SK-N-SH (cell line): ENCODE data around the gene UBFD1. TPM values are rescaled to one million over a fixed set of nuclear protein-coding genes. Genes with fewer than 3 reads are reported as not detected.

ENCODE experiments used
- CTCF ChIA-PET: fragments of 300-600, 350-600 bp; formaldehyde crosslinking; extraction: SDS; loops from one replicate; lab custom pipeline; 2021; lab: Yijun Ruan, JAX
- POLR2A ChIA-PET: fragments of 350-600 bp; sonication (Branson Sonifier 250); formaldehyde crosslinking; extraction: SDS; loops from one replicate; lab custom pipeline; 2020; ENCODE audit warnings: antibody characterized with exemption, inconsistent platforms; lab: Yijun Ruan, JAX
- DNase-seq: peaks from one replicate; pipeline ENCODE4 v3.0.0; 2012
- H2AFZ ChIP-seq: fragments of 200-600 bp; sonication (generic); 2 replicates; pipeline ENCODE4 v1.8.1; 2016; ENCODE audit warnings: antibody characterized with exemption, mild to moderate bottlenecking, low read depth
- H3F3A ChIP-seq: fragments of 200-600 bp; sonication (generic); replicated peaks from 2 replicates; pipeline ENCODE3; 2016; ENCODE audit warnings: antibody characterized with exemption, mild to moderate bottlenecking; ENCODE audit not compliant: insufficient read depth
- H3K27ac ChIP-seq, 2 experiments: fragments of 200-500 bp in 1 of 2; fragments of 200-600 bp in 1 of 2; sonication (Bioruptor generic) in 1 of 2; sonication (generic), shearing (Covaris generic) in 1 of 2; 2 replicates each; pipeline versions ENCODE4 v1.5.1 to v1.6.1; 2014 to 2016; ENCODE audit warnings: low read depth in 2 of 2, inconsistent platforms in 1 of 2, low read length in 1 of 2, mild to moderate bottlenecking in 1 of 2, mixed read lengths in 1 of 2
- H3K27me3 ChIP-seq: fragments of 200-600 bp; sonication (generic), shearing (Covaris generic); 2 replicates; pipeline ENCODE4 v1.6.1; 2016; ENCODE audit warnings: mixed run types; ENCODE audit not compliant: insufficient read depth
- H3K36me3 ChIP-seq, 2 experiments: fragments of 200-500 bp in 1 of 2; fragments of 200-600 bp in 1 of 2; sonication (Bioruptor generic) in 1 of 2; sonication (generic) in 1 of 2; replicated peaks in 1 of 2; 2 replicates each; pipeline versions ENCODE3 to v1.5.1; 2014 to 2016; ENCODE audit warnings: low read length in 1 of 2, mild to moderate bottlenecking in 1 of 2; ENCODE audit not compliant: insufficient read depth in 2 of 2, control insufficient read depth in 1 of 2
- H3K4me1 ChIP-seq, 2 experiments: fragments of 200-500 bp in 1 of 2; fragments of 200-600 bp in 1 of 2; sonication (Bioruptor generic) in 1 of 2; sonication (generic), shearing (Covaris generic) in 1 of 2; 2 replicates each; pipeline versions ENCODE4 v1.5.1 to v1.6.1; 2014 to 2016; ENCODE audit warnings: low read depth in 1 of 2, low read length in 1 of 2, mixed run types in 1 of 2; ENCODE audit not compliant: insufficient read depth in 2 of 2, control insufficient read depth in 1 of 2
- H3K4me2 ChIP-seq: fragments of 200-600 bp; sonication (generic), shearing (Covaris generic); 2 replicates; pipeline ENCODE4 v1.6.1; 2017; ENCODE audit warnings: mixed run types
- H3K4me3 ChIP-seq, 2 experiments: fragments of 200-500 bp in 1 of 2; fragments of 200-600 bp in 1 of 2; sonication (Bioruptor generic) in 1 of 2; sonication (generic), shearing (Covaris generic) in 1 of 2; 2 replicates each; pipeline versions ENCODE4 v1.5.1 to v1.8.1; 2014 to 2016; ENCODE audit warnings: low read depth in 2 of 2, inconsistent platforms in 1 of 2, low read length in 1 of 2, mild to moderate bottlenecking in 1 of 2, mixed read lengths in 1 of 2, moderate library complexity in 1 of 2
- H3K79me2 ChIP-seq: fragments of 200-600 bp; sonication (generic); 2 replicates; pipeline ENCODE4 v1.8.1; 2017; ENCODE audit warnings: mild to moderate bottlenecking; ENCODE audit not compliant: insufficient read depth
- H3K9ac ChIP-seq: fragments of 200-600 bp; sonication (generic); 2 replicates; pipeline ENCODE4 v1.6.1; 2017; ENCODE audit warnings: mixed run types
- H3K9me2 ChIP-seq: fragments of 200-600 bp; sonication (generic); 2 replicates; pipeline ENCODE4 v1.6.1; 2017; ENCODE audit warnings: mixed run types
- H3K9me3 ChIP-seq: fragments of 200-600 bp; sonication (generic); 2 replicates; pipeline ENCODE4 v1.6.1; 2017; ENCODE audit warnings: mixed run types, mild to moderate bottlenecking, moderate library complexity
- H4K20me1 ChIP-seq: fragments of 200-600 bp; sonication (generic); 2 replicates; pipeline ENCODE4 v1.6.1; 2017; ENCODE audit warnings: mild to moderate bottlenecking, mixed run types; ENCODE audit not compliant: insufficient read depth
- FOXJ3 ChIP-seq: sonication (generic); formaldehyde crosslinking; IDR thresholded peaks from 2 replicates; pipeline ENCODE4 v1.5.1; 2020; ENCODE audit warnings: mild to moderate bottlenecking, missing genetic modification reagents
- FOXM1 ChIP-seq: IDR thresholded peaks from 2 replicates; pipeline ENCODE4 v1.4.0; 2012; ENCODE audit warnings: low read depth, mild to moderate bottlenecking
- MEF2A ChIP-seq: IDR thresholded peaks from 2 replicates; pipeline ENCODE4 v1.4.0; 2012; ENCODE audit warnings: low read depth, borderline replicate concordance
- NFIC ChIP-seq: IDR thresholded peaks from 2 replicates; pipeline ENCODE4 v1.4.0; 2012; ENCODE audit warnings: borderline replicate concordance
- RCOR1 ChIP-seq: fragments of 150-350 bp; IDR thresholded peaks from 2 replicates; pipeline ENCODE4 v1.6.1; 2017; ENCODE audit warnings: antibody characterized with exemption, low read length
- RFX5 ChIP-seq: IDR thresholded peaks from 2 replicates; pipeline ENCODE4 v1.6.1; 2012; ENCODE audit warnings: mild to moderate bottlenecking, improper control_type of control experiment, low read length
- SMC3 ChIP-seq: IDR thresholded peaks from 2 replicates; pipeline ENCODE4 v1.6.1; 2012; ENCODE audit warnings: low read depth, low read length, improper control_type of control experiment
- TAF1 ChIP-seq: IDR thresholded peaks from 2 replicates; pipeline ENCODE4 v1.6.1; 2012; ENCODE audit warnings: low read depth, mild to moderate bottlenecking, low read length, moderate library complexity, borderline replicate concordance
- WGBS: methylation state at CpG from one replicate; pipeline ENCODE4 v1.1.6; 2017; ENCODE audit warnings: low lambda C conversion rate; 5-methylcytosine and 5-hydroxymethylcytosine counted together
- polyA plus RNA-seq, 3 experiments: library from polyadenylated mRNA; depleted of rRNA; stranded (reverse); fragments of >200 nt; gene quantifications; 2 replicates each; pipeline ENCODE4 v1.2.3, GENCODE V29; 2012
- TF ChIP-seq, protein P1 (sequence below): IDR thresholded peaks from 2 replicates; pipeline ENCODE4 v1.4.0; 2012; ENCODE audit warnings: low read depth, borderline replicate concordance
- TF ChIP-seq, protein P2 (sequence below): IDR thresholded peaks from 2 replicates; pipeline ENCODE4 v1.4.0; 2012; ENCODE audit warnings: low read depth
- TF ChIP-seq, protein P3 (sequence below): IDR thresholded peaks from 2 replicates; pipeline ENCODE4; 2012
- TF ChIP-seq, protein P4 (sequence below): IDR thresholded peaks from 2 replicates; pipeline ENCODE4 v1.4.0; 2012; ENCODE audit warnings: low read depth, borderline replicate concordance

Gene UBFD1
- polyA plus RNA-seq, 1 of the 3 experiments (the other 2 are of a cell fraction), result 66.1 TPM

DNA sequence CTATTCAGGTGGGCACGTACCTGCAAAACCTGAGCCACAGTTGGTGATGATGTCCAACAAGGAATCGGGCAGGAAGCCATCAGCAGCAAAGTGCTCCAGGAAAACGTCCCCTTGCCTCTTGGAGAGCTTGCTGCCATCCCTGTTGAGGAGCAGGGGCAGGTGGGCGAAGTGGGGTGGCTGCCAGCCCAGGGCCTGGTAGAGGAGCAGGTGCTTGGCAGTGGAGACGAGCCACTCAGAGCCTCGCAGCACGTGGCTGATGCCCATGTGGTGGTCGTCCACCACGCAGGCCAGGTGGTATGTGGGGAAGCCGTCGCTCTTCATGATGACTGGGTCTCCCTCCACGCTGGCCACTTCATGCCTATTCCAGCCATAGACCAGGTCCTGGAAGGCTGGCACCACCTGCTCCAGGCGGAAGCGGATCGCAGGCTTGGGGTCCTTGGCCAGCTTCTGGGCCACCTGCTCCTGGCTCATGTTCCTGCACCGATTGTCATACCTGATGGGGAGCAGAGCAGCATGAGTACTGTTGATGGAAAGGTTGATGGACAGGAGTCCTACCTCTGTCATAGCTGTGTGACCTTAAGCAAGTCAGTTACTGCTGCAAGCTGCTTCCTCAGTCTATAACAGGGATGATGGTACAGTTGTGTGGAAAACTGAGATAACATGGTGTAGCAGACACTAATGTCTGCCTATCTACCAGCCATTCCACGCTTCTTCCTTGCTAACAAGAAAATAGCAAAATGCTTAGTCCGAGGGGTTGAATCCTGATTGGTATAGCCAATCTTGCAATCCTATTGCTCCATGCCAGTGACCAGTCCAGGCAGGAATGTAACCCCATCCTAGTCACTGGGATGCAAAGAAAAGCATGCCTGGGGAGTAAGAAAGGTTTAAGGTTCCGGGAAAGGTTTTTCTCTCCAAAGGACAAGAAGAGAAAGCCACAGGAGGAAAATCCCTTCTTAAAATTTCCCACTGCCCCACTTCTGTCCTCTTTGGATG is 22.4 kb upstream of the UBFD1 start:
- no peak overlapping the region for H3K4me3 ChIP-seq
- no peaks in the 10 kb centered on the region for H3K27me3 ChIP-seq
- H3F3A ChIP-seq, result peaks cover 15% of the 10 kb centered on the region
- no peaks in the 10 kb centered on the region for H3K9me3 ChIP-seq
- no peaks in the 10 kb centered on the region for H4K20me1 ChIP-seq
- H3K27ac ChIP-seq, result no peak overlapping the region
- no peaks in the 10 kb centered on the region for H3K9me2 ChIP-seq
- no peak for DNase-seq
- no peak overlapping the region for H2AFZ ChIP-seq
- H3K4me1 ChIP-seq, result peaks cover 0 to 16% of the 10 kb centered on the region in 2 experiments; a peak in 1 of 4 replicates
- ChIA-PET CTCF (interaction anchor here (1.2 kb wide), 2 partner anchors 21 to 23 kb away, joined by 3 to 5 read pairs; partner anchors contain the start of gene UBFD1), POLR2A (no interaction called here)
- TF ChIP-seq TAF1 (no peak), MEF2A (no peak), FOXM1 (no peak), FOXJ3 (no peak), NFIC (no peak), RFX5 (no peak), SMC3 (no peak), RCOR1 (no peak)
- TF ChIP-seq, protein P1, sequence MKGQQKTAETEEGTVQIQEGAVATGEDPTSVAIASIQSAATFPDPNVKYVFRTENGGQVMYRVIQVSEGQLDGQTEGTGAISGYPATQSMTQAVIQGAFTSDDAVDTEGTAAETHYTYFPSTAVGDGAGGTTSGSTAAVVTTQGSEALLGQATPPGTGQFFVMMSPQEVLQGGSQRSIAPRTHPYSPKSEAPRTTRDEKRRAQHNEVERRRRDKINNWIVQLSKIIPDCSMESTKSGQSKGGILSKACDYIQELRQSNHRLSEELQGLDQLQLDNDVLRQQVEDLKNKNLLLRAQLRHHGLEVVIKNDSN, result no peak
- TF ChIP-seq, protein P2, sequence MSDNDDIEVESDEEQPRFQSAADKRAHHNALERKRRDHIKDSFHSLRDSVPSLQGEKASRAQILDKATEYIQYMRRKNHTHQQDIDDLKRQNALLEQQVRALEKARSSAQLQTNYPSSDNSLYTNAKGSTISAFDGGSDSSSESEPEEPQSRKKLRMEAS, result no peak
- TF ChIP-seq, protein P3, sequence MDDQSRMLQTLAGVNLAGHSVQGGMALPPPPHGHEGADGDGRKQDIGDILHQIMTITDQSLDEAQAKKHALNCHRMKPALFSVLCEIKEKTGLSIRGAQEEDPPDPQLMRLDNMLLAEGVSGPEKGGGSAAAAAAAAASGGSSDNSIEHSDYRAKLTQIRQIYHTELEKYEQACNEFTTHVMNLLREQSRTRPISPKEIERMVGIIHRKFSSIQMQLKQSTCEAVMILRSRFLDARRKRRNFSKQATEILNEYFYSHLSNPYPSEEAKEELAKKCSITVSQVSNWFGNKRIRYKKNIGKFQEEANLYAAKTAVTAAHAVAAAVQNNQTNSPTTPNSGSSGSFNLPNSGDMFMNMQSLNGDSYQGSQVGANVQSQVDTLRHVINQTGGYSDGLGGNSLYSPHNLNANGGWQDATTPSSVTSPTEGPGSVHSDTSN, result no peak
- no peak overlapping the region for H3K4me2 ChIP-seq
- H3K9ac ChIP-seq, result no peak overlapping the region
- H3K36me3 ChIP-seq, result peaks cover 28 to 41% of the 10 kb centered on the region in 2 experiments
- 92% methylated on average over 8 of the region's 19 CpGs for WGBS
- no peaks in the 10 kb centered on the region for H3K79me2 ChIP-seq

DNA sequence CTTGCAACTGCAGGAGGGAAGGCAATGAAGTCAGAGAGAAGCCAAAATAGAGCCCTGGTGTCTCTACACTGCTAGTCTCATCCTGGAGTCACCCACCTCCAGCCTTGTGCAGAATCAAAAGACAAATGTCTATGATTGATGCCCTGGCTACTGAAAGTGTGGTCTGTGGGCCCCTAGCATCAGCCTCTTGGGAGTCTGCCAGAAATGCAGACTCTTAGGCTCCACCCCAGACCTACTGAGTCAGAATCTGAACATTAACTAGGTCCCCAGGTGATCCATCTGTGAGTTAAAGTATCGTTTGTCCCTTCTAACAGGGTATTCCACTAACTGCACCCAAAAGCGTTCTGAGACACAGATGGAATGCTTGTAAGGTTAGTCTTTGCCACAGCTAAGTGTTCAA is 21.6 kb upstream of the UBFD1 start:
- no peak for DNase-seq
- Histone ChIP-seq H3K27me3 (no peaks in the 10 kb centered on the region), H3K9ac (no peak overlapping the region), H3K9me2 (no peaks in the 10 kb centered on the region), H3F3A (peaks cover 15% of the 10 kb centered on the region), H3K36me3 (peaks cover 28 to 44% of the 10 kb centered on the region in 2 experiments), H4K20me1 (no peaks in the 10 kb centered on the region), H3K4me1 (peaks cover 0 to 16% of the 10 kb centered on the region in 2 experiments; a peak in 1 of 4 replicates), H3K79me2 (no peaks in the 10 kb centered on the region), H3K9me3 (no peaks in the 10 kb centered on the region), H3K4me2 (no peak overlapping the region), H2AFZ (no peak overlapping the region), H3K4me3 (no peak overlapping the region), H3K27ac (no peak overlapping the region)
- ChIA-PET POLR2A (no interaction called here), CTCF (no interaction called here)
- TF ChIP-seq, protein P3, result peak; percentile 32; the same call in 1 of the 2 replicates
- TF ChIP-seq, protein P4, sequence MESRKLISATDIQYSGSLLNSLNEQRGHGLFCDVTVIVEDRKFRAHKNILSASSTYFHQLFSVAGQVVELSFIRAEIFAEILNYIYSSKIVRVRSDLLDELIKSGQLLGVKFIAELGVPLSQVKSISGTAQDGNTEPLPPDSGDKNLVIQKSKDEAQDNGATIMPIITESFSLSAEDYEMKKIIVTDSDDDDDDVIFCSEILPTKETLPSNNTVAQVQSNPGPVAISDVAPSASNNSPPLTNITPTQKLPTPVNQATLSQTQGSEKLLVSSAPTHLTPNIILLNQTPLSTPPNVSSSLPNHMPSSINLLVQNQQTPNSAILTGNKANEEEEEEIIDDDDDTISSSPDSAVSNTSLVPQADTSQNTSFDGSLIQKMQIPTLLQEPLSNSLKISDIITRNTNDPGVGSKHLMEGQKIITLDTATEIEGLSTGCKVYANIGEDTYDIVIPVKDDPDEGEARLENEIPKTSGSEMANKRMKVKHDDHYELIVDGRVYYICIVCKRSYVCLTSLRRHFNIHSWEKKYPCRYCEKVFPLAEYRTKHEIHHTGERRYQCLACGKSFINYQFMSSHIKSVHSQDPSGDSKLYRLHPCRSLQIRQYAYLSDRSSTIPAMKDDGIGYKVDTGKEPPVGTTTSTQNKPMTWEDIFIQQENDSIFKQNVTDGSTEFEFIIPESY, result no peak
- 60% methylated on average over 2 of the region's 2 CpGs for WGBS
